NCI-H2081 (cell line): ENCODE measurements around the gene UBE2D4.
"Not testable (repeated sequence)": the region's sequence is repeated elsewhere in the genome, so short reads cannot be mapped to it uniquely, and the experiment has no call there.

Source experiments
- DNase-seq, 2 experiments: peaks; one replicate each; lab custom pipeline; 2025; lab: John Stamatoyannopoulos, UW

The UBE2D4 gene

DNA sequence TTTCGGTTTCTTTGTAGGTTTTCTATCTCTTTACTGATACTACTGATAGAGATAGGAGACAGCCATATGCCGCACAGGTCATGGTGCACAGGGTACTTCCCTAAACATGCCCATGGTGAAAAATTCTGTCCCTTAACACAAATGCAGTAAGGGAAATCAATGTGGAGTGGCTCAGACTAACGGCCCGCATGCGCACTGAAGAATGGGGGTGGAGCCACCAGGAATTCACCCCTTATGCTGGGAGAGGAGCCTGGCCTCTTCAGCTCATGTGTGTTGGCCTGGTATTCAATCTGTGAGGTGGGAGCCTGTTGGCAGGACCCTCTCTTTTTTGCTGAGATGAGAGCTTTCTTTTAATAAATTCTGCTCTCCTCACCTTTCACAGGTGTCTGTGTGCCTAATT lies 11.4 kb upstream of the UBE2D4 start:
- no peak for DNase-seq

DNA sequence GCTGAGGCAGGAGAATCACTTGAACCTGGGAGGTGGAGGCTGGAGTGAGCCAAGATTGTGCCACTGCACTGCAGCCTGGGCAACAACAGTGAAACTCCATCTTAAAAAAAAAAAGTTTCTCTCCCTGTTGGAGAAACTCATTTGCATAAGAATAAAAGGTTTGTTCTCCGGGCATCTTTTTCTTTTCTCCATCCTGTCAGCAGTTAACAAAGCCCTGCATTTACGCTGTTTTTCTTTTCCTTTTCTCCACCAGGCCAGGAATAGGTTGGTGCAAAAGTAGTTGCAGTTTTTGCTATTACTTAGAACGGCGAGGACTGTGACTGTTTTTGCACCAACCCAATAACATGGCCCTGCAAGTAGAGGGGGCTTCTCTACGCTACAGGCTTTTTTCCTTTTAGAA lies 10.3 kb upstream of the UBE2D4 start:
- no peak for DNase-seq

DNA sequence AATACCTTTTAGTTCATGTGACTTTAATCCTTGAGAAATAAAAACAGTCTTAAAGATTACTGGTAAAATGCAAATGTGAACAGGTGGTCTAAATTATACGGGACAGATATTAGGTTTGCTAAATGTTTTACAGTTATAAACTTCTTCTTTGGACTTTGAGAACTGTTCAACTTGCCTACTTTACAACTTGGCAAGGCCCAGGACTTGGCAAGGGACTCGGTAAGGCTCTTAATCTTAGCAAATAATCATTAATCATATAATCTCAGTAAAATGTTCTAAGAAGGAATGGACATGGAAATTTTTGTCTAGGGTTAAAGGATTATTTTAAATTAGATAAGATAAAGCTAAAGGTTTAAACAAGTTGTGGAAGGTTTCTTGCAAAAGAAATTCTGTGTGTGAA lies 4.8 kb upstream of the UBE2D4 start:
- no peak for DNase-seq

DNA sequence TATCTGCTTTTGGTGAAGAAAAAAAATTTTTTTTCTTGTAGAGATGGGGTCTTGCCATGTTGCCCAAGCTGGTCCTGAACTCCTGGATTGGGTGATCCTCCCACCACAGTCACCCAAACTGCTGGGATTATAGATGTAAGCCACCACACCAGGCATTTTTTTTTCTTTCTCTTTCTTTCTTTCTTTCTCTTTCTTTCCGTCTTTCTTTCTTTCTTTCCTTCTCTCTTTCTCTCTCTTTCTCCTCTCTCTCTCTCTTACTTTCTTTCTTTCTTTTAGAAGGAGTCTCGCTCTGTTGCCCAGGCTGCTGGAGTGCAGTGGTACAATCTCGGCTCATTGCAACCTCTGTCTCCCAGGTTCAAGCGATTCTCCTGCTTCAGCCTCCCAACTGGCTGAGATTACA lies 3.5 kb upstream of the UBE2D4 start:
- DNase-seq, result no peak

DNA sequence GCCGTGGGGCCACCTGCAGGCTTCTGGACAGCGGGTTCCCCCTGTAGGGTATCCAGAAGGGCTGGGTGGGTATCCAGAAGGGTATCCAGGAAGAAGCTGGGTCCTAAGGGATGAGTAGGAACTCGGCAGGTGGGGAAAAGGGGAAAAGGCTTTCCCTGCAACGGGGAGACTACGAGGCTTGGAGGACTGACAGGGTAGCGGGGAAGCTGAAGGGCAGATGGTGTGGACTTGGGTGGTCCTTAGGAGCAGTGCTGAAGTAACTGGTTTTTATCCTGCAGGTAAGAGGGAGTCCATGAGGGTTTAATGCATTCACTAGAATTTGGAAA lies 525 bp downstream of the UBE2D4 start:
- DNase-seq, result no peak

DNA sequence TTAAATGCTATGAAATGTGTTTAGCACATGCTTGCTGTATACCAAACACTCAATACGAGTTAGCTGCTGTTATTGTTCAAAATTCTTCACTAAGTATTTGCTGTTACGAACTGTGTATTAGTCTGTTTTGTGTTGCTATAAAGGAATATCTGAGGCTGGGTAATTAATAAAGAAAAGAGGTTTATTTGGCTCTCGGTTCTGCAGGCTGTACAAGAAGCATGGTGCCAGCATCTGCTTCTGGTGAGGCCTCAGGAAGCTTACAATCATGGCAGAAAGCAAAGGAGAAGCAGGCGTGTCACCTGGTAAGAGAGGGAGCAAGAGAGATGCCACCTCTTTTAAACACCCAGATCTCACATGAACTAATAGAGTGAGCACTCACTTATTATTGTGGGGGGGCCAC lies 1.6 kb downstream of the UBE2D4 start:
- DNase-seq, result no peak

DNA sequence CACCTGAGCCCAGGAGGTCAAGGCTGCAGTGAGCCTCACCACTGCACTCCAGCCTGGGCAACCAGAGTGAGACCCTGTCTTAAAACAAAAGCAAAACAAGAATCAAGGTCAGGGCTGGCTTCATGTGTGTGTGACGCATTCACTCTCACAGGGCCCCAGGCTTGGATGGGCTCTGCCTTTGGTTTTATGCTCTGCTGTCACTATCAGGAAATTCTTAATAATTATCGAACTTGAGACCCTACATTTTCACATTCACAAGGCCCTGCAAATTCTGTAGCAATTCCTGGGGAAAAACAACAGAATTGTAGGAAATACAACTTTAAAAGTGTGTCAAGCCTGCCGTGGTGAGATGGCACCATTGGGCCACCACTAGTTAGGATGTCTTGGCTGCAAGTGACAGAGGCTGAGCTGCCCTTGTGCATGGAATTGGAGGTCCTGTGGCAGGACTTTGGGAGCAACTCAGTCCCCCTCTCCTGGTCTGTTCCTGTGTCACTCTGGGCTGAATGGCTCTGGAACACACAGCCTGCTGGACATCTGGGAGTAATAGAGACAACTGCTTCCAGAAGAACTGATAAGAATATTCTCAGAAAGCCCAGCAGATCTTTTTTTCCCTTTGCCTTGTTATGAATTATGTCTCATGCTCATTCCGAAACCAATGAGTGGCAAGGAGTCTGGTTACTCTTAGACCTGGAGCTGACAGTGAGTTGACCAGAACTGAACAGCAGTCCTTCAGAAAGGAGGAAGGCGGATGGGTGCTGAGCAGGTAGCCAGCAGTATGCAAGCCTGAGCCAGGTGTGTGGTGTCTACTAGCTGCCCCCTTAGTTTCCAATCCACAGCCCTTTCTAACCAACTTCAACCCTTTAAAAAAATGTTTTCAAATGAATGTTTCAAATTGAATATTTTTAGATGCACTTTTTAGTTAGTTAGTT lies 3.6 kb downstream of the UBE2D4 start:
- no peak for DNase-seq

DNA sequence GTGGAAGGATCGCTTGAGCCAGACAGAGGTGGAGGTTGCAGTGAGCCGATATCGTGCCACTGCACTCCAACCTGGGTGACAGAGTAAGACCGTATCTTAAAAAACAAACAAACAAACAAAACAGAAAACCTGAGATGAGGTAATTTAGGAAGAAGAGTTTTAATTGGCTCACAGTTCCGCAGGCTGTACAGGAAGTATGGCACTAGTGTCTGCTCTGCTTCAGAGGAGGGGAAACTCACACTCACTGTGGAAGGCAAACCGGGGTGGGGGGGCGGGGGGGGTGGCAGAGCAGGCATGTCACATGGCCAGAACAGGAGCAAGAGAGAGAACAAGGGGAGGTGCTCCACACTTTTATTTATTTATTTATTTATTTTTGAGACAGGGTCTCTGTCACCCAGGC lies 5.1 kb downstream of the UBE2D4 start:
- DNase-seq, result no peak

DNA sequence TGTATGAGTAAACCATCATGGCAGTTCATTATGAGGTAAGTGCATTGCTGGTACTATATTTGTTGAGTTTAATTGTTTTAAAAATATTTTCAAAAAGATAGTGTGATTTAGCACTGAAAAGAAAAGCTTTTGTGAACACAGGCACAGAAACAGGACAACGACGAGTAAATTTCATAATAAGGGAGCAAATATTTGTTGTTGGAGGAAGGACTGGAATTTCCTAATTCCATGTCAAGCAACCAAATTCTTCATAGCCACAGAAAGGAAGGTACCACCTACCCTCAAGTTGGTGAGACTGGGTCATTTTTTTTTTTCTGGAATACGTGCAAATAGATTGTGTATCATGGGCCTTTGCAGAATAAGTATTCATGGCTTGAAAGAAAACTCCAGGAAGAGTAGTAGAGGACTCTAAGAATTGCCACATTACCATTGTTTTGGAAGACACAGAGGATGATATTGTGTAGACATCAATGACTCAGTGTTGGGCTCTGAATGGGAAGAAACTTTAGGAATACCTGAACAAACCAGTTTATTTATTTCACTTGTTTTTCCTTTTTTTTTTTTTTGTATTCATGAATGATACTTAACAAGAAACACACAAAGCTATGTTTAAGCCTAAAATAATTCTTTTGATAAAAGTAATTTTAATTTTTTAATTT lies 7.8 kb downstream of the UBE2D4 start:
- DNase-seq, result no peak

DNA sequence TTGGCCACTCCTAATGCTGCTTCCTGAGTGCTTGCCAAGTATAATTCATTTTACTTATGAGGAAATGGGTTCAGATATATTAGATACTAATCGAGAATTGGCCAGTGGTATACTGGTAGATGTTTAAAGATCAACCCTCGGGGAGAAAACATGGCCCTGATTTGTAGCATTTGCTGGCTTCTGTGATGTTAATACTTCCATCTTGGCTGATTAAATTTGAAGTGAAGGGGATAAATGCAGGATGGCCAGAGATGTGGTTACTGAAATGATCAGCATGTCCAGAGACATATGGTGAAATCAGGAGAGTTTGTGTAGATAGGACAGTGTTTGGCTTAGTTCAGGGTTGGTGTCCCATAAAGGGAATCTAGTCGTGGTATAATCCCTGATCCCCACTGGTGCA lies 11.2 kb downstream of the UBE2D4 start:
- no peak for DNase-seq

DNA sequence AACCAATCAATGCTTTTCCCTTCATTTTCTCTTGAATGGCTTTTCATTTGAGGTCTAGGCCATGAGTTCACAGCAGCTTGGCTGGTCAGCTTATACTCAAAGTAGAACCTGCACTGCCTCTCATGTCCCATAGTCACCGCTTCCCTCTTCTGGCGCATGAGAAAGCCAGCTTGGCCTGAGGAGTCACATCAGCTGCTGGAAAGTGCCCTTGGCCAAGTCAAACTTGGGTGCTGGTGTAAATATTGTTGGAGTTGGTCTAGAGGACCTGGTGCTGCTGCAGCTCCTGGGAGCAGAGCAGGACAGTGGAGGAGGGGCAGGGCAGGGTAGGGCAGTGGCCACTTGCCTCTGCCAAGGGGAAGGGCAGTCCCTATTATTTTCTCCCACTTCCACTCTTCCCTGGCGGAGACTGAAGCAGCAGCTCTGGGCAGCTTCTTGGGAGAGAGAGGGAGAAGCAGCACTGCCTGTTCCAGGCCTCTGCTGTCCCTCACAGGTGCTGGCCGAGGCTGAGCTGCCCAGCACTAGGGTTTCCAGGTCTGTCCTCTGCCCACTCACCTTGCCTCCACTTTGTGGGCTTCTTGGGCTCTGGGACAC lies 12.8 kb downstream of the UBE2D4 start:
- DNase-seq, result no peak

DNA sequence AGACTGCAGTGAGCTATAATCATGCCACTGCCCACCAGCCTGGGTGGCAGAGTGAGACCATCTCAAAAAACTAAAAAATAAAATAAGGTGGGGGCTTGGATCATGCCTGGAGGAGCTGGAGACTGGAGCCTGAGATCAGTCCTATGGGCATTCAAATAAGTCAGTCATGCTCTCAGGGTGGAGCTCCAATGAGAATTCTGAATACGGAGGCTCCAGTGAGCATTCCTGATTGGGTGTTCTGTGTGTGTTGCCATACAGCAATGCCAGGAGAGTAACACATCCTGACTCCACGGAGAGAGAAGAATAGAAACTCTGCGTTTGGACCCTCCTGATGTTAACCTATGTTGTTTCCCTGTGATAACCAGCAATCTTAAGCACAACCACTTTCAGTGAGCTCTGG lies 16.0 kb downstream of the UBE2D4 start:
- DNase-seq, result no peak

DNA sequence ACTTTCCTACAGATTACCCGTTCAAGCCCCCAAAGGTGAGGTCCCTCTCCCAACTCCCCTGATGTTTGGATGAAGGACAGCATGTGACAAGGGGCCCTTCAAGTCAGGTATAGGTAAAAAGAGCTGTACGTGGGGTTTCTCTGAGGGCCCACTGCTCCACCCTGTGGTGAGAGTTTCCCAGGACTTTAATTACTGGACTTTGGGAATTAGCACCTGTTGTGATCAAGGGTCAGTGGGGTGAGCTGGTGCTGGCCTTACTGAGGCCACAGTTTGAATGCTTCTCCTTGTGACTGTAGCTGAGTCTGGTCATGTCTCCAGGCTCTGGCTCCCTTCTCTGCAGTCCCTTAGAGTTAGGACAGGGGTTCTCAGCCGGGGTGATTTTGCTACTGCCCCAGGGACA lies 16.8 kb downstream of the UBE2D4 start:
- no peak for DNase-seq

DNA sequence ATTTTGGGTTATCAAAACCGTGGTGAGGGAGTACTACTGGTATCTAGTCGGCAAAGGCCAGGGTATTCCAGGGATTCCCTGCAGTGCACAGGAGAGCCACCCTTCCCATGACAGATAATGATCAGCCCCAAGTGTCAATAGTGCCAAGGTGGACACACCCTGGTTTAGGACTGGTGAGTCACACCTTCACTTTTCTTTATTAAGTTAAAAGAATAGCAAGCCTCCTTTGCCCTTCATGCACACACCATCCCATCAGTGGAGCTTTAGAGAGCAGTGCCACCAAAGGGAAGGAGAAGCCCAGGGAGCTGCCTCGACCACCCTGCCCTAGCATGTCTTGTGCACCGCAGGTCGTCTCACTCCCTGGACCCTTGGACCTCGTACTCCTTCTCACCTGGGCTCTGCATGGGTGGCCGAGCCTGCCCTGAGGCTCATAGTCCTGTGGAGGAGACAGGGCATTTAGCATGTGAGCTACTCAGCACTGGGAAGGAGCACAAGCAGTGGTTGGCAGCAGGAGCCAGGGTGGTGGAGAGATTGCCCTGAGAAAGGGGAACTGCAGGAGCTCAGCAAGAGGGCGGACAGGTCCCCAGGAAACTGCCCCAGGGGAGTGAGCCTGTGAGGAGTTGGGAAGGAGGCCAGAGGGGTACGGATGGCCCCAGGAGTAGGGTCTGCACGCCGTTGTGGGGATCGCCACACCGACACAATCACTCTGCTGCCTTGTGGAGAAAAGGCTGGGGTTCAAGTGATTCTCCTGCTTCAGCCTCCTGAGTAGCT lies 17.4 kb downstream of the UBE2D4 start:
- no peak for DNase-seq

DNA sequence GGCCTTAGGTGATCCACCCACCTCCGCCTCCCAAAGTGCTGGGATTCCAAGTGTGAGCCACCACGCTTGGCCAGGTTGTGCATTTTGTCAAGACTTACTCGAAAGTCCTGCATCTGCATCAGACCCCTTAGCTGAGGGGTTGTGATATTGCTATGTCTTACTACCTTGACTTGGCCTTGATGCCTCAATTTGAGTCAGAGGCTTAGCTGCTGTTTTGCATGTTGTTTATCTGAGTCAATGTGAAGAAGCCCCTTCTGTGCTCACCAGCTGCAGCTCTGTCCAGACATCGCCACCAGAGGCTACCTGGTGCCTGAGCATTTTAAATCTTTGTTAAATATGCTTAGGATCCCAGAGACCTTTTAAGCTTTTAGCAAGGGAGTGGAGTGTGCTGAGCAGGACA lies 18.1 kb downstream of the UBE2D4 start:
- no peak for DNase-seq

DNA sequence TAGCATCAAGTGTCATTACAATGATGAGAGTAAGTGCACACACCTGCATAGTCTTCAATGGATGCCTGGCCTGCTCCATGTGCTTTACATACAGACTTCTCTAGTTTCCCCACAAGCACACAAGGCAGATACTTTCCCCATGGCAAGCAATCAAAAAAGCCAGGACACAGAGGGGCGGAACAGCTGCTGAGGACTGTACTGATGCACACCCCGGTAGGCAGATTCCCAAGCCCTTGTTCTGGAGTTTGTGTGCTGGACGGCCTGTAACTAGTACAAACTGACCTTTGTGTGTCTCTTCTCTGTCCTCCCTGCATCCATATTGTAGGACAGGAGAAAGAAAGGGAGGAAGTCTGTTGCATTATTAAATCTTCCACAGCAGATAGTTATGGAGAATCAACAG lies 25.8 kb downstream of the UBE2D4 start:
- DNase-seq, result no peak

DNA sequence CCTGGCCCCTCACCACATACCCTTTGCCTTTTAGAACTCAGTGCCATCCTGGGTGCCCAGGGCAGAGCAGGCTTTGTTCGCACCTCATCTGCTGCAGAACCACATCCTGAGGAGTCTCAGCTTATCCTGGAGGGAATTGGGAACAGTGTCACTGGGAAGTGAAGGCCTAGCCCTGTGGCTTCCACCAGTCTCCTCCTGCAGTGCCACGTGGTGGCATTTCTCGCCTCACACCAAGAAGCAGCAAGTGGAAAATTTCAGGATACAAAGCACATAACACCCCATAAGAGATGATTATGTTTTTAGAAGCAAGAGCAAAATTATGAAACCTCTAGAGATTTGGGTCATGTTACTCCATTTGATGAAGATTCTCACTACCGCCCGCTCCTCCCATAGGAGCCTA lies 26.8 kb downstream of the UBE2D4 start:
- DNase-seq, result no peak

DNA sequence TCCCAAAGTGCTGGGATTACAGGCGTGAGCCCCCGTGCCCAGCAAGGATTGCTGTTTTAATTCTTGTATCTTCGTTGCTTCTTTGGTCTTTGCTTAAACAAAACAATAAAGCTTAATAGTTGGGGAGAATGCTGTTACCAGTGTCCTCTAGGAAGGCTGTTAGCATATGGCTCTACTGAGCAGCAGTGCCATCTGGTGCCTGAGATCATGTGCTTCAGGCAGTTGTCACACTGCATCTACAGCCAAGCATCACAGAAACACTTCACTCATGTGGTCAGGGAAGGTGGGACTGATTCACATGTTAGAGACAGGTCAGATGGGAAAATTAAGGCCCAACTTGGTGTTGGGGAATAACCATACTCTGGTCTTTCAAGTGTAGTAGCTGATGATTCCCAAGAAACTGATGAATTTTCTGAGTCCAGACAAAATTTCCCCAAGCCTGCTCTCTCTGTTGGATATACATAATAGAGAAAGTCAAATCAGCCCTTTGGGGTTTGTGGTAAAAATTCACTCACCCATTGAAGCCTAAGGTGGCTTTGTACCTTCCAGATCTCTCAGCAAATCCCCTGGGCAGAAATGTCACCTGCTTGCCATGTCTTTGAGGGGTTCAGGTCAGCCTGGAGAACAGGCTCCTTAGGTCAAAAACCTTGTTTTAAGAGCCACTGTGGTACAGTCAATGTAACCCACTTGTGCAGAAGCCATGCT lies 28.4 kb downstream of the UBE2D4 start:
- DNase-seq, result peak in 1 of 2 experiments; percentile 40

DNA sequence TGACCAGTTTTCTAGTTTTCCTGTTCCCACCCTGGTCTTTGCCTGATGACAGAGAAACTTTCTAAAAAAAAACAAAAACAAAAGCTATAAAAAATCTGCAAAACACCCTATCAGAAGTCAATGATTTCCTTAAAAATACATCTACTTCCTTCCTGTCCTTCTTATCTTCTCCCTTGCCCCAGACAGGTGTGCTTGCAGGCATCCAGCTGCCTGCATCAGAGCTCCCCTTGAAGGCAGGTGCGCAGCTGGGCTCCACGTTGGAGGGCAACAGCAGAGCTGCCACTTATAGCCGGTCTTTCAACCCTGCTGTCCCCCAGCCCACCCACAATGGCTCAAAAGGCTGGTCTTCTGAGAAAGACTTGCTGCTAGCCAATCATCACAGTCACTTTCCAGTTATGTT lies 29.8 kb downstream of the UBE2D4 start:
- DNase-seq, result no peak

DNA sequence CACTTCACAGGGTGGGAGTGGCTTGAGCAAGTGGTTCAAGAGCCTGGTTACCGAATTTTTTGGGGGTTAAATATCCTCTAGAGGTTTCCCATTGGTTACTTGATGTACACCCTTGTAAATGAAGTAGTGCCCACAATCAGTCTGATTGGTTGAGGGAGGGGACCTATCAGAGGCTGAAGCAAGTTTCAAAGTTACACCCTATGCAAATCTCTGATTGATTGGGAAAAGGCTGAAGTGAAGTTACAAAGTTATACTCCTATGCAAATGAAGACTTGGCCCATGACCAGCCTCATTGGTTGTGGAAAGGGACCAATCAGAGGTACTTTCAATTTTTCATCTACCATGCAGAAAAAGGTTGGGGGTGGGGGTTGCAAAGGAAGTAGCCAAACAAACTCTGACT lies 34.7 kb downstream of the UBE2D4 start:
- DNase-seq, result no peak

DNA sequence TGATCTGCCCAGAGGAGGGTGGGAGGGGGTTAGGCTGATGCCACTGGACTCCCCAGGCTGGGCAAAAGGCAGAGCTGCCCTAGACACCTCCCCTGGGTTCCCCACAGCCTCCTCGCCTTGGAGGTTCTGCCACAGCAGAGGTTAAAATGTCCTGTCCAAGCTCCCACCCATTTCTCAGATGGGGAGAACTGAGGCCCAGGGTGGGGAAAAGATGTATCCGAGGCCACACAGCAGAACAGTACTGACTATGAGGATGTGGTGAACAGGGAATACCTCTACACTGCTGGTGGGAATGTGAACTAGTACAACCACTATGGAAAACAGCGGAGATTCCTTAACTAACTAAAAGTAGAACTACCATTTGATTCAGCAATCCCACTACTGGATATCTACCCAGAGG lies 40.2 kb downstream of the UBE2D4 start:
- DNase-seq, result not testable (repeated sequence)
